B cell (primary cell): ENCODE results near the gene SMAP1. TPM values are rescaled to one million over a fixed set of nuclear protein-coding genes. Genes with fewer than 3 reads are reported as not detected.

Source experiments
- ATAC-seq: fragments of 200-7000 bp; cut with Tn5 transposase; one replicate; pipeline ENCODE4 v1.10.0; 2021; ENCODE audit warnings: low read depth, mild to moderate bottlenecking, moderate number of reproducible peaks, moderate library complexity
- CTCF ChIA-PET: fragments of 350-600 bp; sonication (Branson Sonifier 250); formaldehyde crosslinking; loops from one replicate; lab custom pipeline; 2021; ENCODE audit warnings: antibody characterized with exemption, inconsistent platforms; lab: Charles Lee
- POLR2A ChIA-PET: fragments of 350-600 bp; sonication (Branson Sonifier 250); formaldehyde crosslinking; loops from one replicate; lab custom pipeline; 2021; ENCODE audit warnings: antibody characterized with exemption; lab: Charles Lee
- DNase-seq: peaks from one replicate; pipeline ENCODE4 v3.0.0; 2013
- H2AFZ ChIP-seq: 2 replicates; pipeline ENCODE4 v1.6.1; 2012; ENCODE audit warnings: mild to moderate bottlenecking, low read depth, low read length; ENCODE audit not compliant: insufficient read depth, poor library complexity, severe bottlenecking
- H3K27ac ChIP-seq, 2 donors: 1 replicate in 1 of 2; 2 replicates in 1 of 2; pipeline ENCODE4 v1.5.1; 2012 to 2013; ENCODE audit warnings: low read length in 2 of 2, mild to moderate bottlenecking in 2 of 2, moderate library complexity in 1 of 2
- H3K27me3 ChIP-seq, 4 experiments: fragments of 200-600 bp in 1 of 4; sonication (generic) in 1 of 4; replicated peaks in 1 of 4; 1 replicate in 2 of 4; 2 replicates in 2 of 4; pipeline versions ENCODE4 v1.6.1 to v1.7.0; 2013 to 2016; ENCODE audit warnings: low read length in 3 of 4, mild to moderate bottlenecking in 2 of 4, mixed read lengths in 1 of 4, moderate library complexity in 1 of 4; ENCODE audit not compliant: insufficient read depth in 4 of 4, control insufficient read depth in 3 of 4; ENCODE audit errors: control extremely low read depth in 1 of 4
- H3K36me3 ChIP-seq, 2 experiments: replicated peaks in 1 of 2; 1 replicate in 1 of 2; 2 replicates in 1 of 2; pipeline versions ENCODE4 v1.6.1 to v1.7.1; 2013; ENCODE audit warnings: low read length in 1 of 2; ENCODE audit not compliant: insufficient read depth in 2 of 2, control insufficient read depth in 1 of 2; ENCODE audit errors: control extremely low read depth in 1 of 2, extremely low read depth in 1 of 2
- H3K4me1 ChIP-seq, 2 donors: fragments of 200-600 bp in 1 of 2; sonication (generic) in 1 of 2; 1 replicate in 1 of 2; 2 replicates in 1 of 2; pipeline versions ENCODE4 v1.5.1 to v1.6.1; 2013 to 2017; ENCODE audit warnings: low read length in 2 of 2; ENCODE audit not compliant: control insufficient read depth in 2 of 2, insufficient read depth in 2 of 2
- H3K4me2 ChIP-seq: replicated peaks from 2 replicates; pipeline ENCODE3; 2012; ENCODE audit warnings: mild to moderate bottlenecking, low read depth, low read length; ENCODE audit not compliant: poor library complexity, severe bottlenecking
- H3K4me3 ChIP-seq, 5 experiments: fragments of 200-600 bp in 1 of 5; sonication (generic) in 1 of 5; 1 replicate in 3 of 5; 2 replicates in 2 of 5; pipeline versions ENCODE4 v1.5.1 to v1.7.0; 2011 to 2016; ENCODE audit warnings: low read length in 4 of 5, mild to moderate bottlenecking in 4 of 5, low read depth in 2 of 5, control low read depth in 1 of 5, moderate library complexity in 1 of 5; ENCODE audit not compliant: insufficient read depth in 1 of 5; ENCODE audit errors: control extremely low read depth in 1 of 5, extremely low read depth in 1 of 5
- H3K79me2 ChIP-seq: fragments of 200-600 bp; sonication (generic); one replicate; pipeline ENCODE4 v1.6.0; 2016; ENCODE audit warnings: low read length; ENCODE audit not compliant: control insufficient read depth, insufficient read depth
- H3K9ac ChIP-seq: fragments of 200-600 bp; sonication (generic); 2 replicates; pipeline ENCODE4 v1.6.1; 2017; ENCODE audit warnings: mild to moderate bottlenecking, low read length, moderate library complexity
- H3K9me3 ChIP-seq, 3 donors: one replicate each; pipeline versions ENCODE4 v1.6.1 to v1.7.1; 2013; ENCODE audit warnings: low read length in 2 of 3; ENCODE audit not compliant: control insufficient read depth in 2 of 3, insufficient read depth in 1 of 3; ENCODE audit errors: control extremely low read depth in 1 of 3
- H4K20me1 ChIP-seq: 2 replicates; pipeline ENCODE4 v1.6.0; 2012; ENCODE audit warnings: mild to moderate bottlenecking, low read length; ENCODE audit not compliant: insufficient read depth, control insufficient read depth, poor library complexity, severe bottlenecking
- H3K27ac Mint-ChIP-seq: one replicate; pipeline ENCODE4 v1.8.0; 2021; ENCODE audit warnings: mixed read lengths
- H3K27me3 Mint-ChIP-seq: one replicate; pipeline ENCODE4 v1.8.0; 2021; ENCODE audit warnings: mixed read lengths
- H3K4me1 Mint-ChIP-seq: one replicate; pipeline ENCODE4 v1.8.0; 2021; ENCODE audit warnings: mixed read lengths
- H3K4me3 Mint-ChIP-seq: one replicate; pipeline ENCODE4 v1.8.0; 2021; ENCODE audit warnings: mixed read lengths
- H3K9me3 Mint-ChIP-seq: one replicate; pipeline ENCODE4 v1.8.0; 2022; ENCODE audit warnings: mixed read lengths; ENCODE audit not compliant: insufficient read depth
- CTCF ChIP-seq: fragments of 200-600 bp; IDR thresholded peaks from one replicate; pipeline ENCODE4 v1.8.0; 2022; ENCODE audit warnings: antibody characterized with exemption, mild to moderate bottlenecking
- EZH2 ChIP-seq: IDR thresholded peaks from 2 replicates; pipeline ENCODE4 v1.6.1; 2012; ENCODE audit warnings: borderline replicate concordance, low read depth, mild to moderate bottlenecking, moderate library complexity, low read length; ENCODE audit not compliant: insufficient read depth, poor library complexity, severe bottlenecking
- WGBS: methylation state at CpG from one replicate; pipeline ENCODE4 v1.1.5; 2013; ENCODE audit warnings: missing lambda C conversion rate; ENCODE audit not compliant: insufficient coverage; 5-methylcytosine and 5-hydroxymethylcytosine counted together
- intact Hi-C: fragments of 100-400 bp; cut with micrococcal nuclease; formaldehyde crosslinking; loops from one replicate; pipeline ENCODE4 v1.10.0; 2022
- polyA plus RNA-seq: library from polyadenylated mRNA; depleted of rRNA; stranded (reverse); fragments of >200 nt; gene quantifications from 2 replicates; pipeline ENCODE4 v1.2.3, GENCODE V29; 2012
- total RNA-seq, 2 donors: library from RNA; stranded (reverse); fragments of 120-200 nt in 1 of 2; gene quantifications; 1 replicate in 1 of 2; 2 replicates in 1 of 2; pipeline versions ENCODE4 v1.2.3 to v1.2.4, GENCODE V29; 2013 to 2022

Gene SMAP1
- total and polyA plus RNA-seq, 2 donors (not counting 1 experiment from before 2014, with no cell fraction given) = 11.0 to 21.7 TPM

DNA sequence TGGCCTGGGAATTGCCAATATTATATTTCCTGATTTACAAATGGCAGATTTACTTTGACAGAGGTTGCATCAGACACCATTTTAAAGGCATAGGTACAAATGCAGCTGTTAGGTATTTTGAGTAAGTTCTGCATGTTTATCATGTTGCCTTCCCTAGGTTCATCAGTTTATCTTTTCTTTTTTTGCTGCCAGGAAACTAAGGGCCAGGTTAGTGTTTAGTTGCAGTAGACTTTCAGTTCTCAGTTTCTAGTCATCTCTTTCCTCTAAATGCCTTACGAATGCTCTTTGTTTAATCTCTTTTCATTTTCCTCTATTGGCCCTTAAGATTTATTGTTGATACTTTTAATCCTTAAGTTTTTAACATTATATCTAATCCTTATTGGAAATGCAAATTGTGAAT, 129.9 kb downstream of the SMAP1 start:
- Histone ChIP-seq H3K4me2 (no peak overlapping the region), H4K20me1 (no peaks in the 10 kb centered on the region), H2AFZ (no peak overlapping the region), H3K27ac (no peak overlapping the region), H3K4me3 (no peak overlapping the region), H3K4me1 (peaks cover 0 to 5% of the 10 kb centered on the region in 2 donors), H3K36me3 (peaks cover 3 to 6% of the 10 kb centered on the region in 2 experiments), H3K9me3 (peaks cover 0 to 3% (median 0%) of the 10 kb centered on the region in 3 donors), H3K9ac (no peak overlapping the region), H3K27me3 (no peaks in the 10 kb centered on the region), H3K79me2 (peaks cover 4% of the 10 kb centered on the region)
- Mint-ChIP-seq H3K4me3 (no peak overlapping the region), H3K27me3 (no peaks in the 10 kb centered on the region), H3K9me3 (peaks cover 5% of the 10 kb centered on the region), H3K4me1 (peaks cover 14% of the 10 kb centered on the region), H3K27ac (peak overlapping the region; percentile 3)
- ATAC-seq (no peak), DNase-seq (no peak)
- TF ChIP-seq EZH2 (no peak), CTCF (no peak)
- intact Hi-C loops = no loop called here
- no CpG with 5 or more reads among the region's 1 CpG for WGBS
- POLR2A ChIA-PET = no interaction called here
- CTCF ChIA-PET = no interaction called here

DNA sequence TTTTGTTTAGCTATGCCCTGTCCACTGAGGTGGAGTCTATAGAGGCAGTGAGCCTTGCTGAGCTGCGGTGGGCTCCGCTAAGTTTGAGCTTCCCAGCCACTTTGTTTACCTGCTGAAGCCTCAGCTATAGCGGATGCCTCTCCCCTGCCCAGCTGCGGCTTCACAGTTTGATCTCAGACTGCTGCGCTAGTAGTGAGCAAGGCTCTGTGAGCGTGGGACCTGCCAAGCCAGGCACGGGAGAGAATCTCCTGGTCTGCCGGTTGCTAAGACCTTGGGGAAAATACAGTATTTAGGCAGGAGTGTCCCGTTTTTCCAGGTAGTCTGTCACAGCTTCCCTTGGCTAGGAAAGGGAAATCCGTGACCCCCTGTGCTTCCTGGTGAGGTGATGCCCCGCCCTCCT, 138.4 kb downstream of the SMAP1 start:
- H3K27me3 Mint-ChIP-seq = no peaks in the 10 kb centered on the region
- no peaks in the 10 kb centered on the region for H3K79me2 ChIP-seq
- intact Hi-C loops = no loop called here
- DNase-seq (no peak), ATAC-seq (no peak)
- H2AFZ ChIP-seq = no peak overlapping the region
- H3K9ac ChIP-seq = no peak overlapping the region
- H3K27ac ChIP-seq = no peak overlapping the region
- H3K9me3 Mint-ChIP-seq = peaks cover 7% of the 10 kb centered on the region
- H3K27me3 ChIP-seq = no peaks in the 10 kb centered on the region
- no peak overlapping the region for H3K4me3 Mint-ChIP-seq
- no peaks in the 10 kb centered on the region for H3K4me1 ChIP-seq
- H3K4me1 Mint-ChIP-seq = peaks cover 4% of the 10 kb centered on the region
- ChIA-PET POLR2A (no interaction called here), CTCF (no interaction called here)
- no peaks in the 10 kb centered on the region for H4K20me1 ChIP-seq
- no peak overlapping the region for H3K4me3 ChIP-seq
- H3K36me3 ChIP-seq = peaks cover 2 to 5% of the 10 kb centered on the region in 2 experiments
- no peak overlapping the region for H3K4me2 ChIP-seq
- 99% methylated on average over 10 of the region's 11 CpGs for WGBS
- no peak overlapping the region for H3K27ac Mint-ChIP-seq
- no peak for TF ChIP-seq EZH2
- TF ChIP-seq CTCF = no peak
- H3K9me3 ChIP-seq = no peaks in the 10 kb centered on the region
